H9 (cell line): ENCODE results near the gene AJAP1. TPM values are rescaled to one million over a fixed set of nuclear protein-coding genes. Genes with fewer than 3 reads are reported as not detected.

ENCODE experiments used
- DNase-seq: peaks from one replicate; pipeline ENCODE4 v3.0.0-alpha.2; 2017
- H2AFZ ChIP-seq: one replicate; pipeline ENCODE4 v1.6.1; 2013; ENCODE audit warnings: mild to moderate bottlenecking, low read length, control low read depth, moderate library complexity
- H2AK5ac ChIP-seq: 2 replicates; pipeline ENCODE4 v1.6.1; 2013; ENCODE audit warnings: low read length, control low read depth, mixed read lengths; ENCODE audit not compliant: insufficient read length
- H2BK120ac ChIP-seq: one replicate; pipeline ENCODE4 v1.6.1; 2013; ENCODE audit warnings: low read depth, mild to moderate bottlenecking, low read length, control low read depth, inconsistent platforms; ENCODE audit not compliant: poor library complexity, severe bottlenecking
- H2BK12ac ChIP-seq: 2 replicates; pipeline ENCODE4 v1.6.1; 2013; ENCODE audit warnings: low read length, control low read depth, mixed read lengths, low read depth; ENCODE audit not compliant: insufficient read length
- H2BK15ac ChIP-seq: 2 replicates; pipeline ENCODE4 v1.6.1; 2013; ENCODE audit warnings: low read depth, low read length, control low read depth
- H2BK20ac ChIP-seq: one replicate; pipeline ENCODE4 v1.6.1; 2013; ENCODE audit warnings: low read depth, mild to moderate bottlenecking, low read length, control low read depth, inconsistent platforms; ENCODE audit not compliant: poor library complexity, severe bottlenecking
- H2BK5ac ChIP-seq: 2 replicates; pipeline ENCODE4 v1.6.1; 2013; ENCODE audit warnings: low read length, control low read depth, mixed read lengths; ENCODE audit not compliant: insufficient read length
- H3K14ac ChIP-seq: 2 replicates; pipeline ENCODE4 v1.6.1; 2013; ENCODE audit warnings: low read length, control low read depth; ENCODE audit not compliant: insufficient read depth
- H3K18ac ChIP-seq: 2 replicates; pipeline ENCODE4 v1.6.1; 2013; ENCODE audit warnings: low read depth, mild to moderate bottlenecking, mixed read lengths, low read length, control low read depth; ENCODE audit not compliant: insufficient read length
- H3K23ac ChIP-seq: 2 replicates; pipeline ENCODE4 v1.6.1; 2013; ENCODE audit warnings: low read length, control low read depth, mixed read lengths, low read depth; ENCODE audit not compliant: insufficient read length
- H3K23me2 ChIP-seq: 2 replicates; pipeline ENCODE4 v1.6.1; 2013; ENCODE audit warnings: low read depth, mild to moderate bottlenecking, mixed read lengths, low read length, control low read depth; ENCODE audit not compliant: insufficient read length, poor library complexity, severe bottlenecking
- H3K27ac ChIP-seq: 2 replicates; pipeline ENCODE4 v1.5.1; 2013; ENCODE audit warnings: low read length, control low read depth, mixed read lengths, low read depth; ENCODE audit not compliant: insufficient read length
- H3K27me3 ChIP-seq: 2 replicates; pipeline ENCODE4 v1.6.1; 2013; ENCODE audit warnings: low read length, control low read depth, inconsistent platforms; ENCODE audit not compliant: insufficient read depth
- H3K4ac ChIP-seq: 2 replicates; pipeline ENCODE4 v1.6.1; 2013; ENCODE audit warnings: low read depth, mild to moderate bottlenecking, control low read depth, inconsistent platforms, low read length, moderate library complexity
- H3K4me1 ChIP-seq: 2 replicates; pipeline ENCODE4 v1.6.1; 2013; ENCODE audit warnings: low read length, control low read depth, inconsistent platforms; ENCODE audit not compliant: insufficient read depth
- H3K4me2 ChIP-seq: 2 replicates; pipeline ENCODE4 v1.6.1; 2013; ENCODE audit warnings: low read length, control low read depth, mixed read lengths; ENCODE audit not compliant: insufficient read length, insufficient read depth
- H3K56ac ChIP-seq: 2 replicates; pipeline ENCODE4 v1.6.1; 2013; ENCODE audit warnings: low read depth, mild to moderate bottlenecking, mixed read lengths, low read length, control low read depth; ENCODE audit not compliant: insufficient read length
- H3K79me1 ChIP-seq: 2 replicates; pipeline ENCODE4 v1.6.1; 2013; ENCODE audit warnings: low read depth, mild to moderate bottlenecking, moderate library complexity, low read length, control low read depth, inconsistent platforms; ENCODE audit not compliant: insufficient read depth, poor library complexity, severe bottlenecking
- H3K79me2 ChIP-seq: 2 replicates; pipeline ENCODE4 v1.6.1; 2013; ENCODE audit warnings: low read length, control low read depth, inconsistent platforms; ENCODE audit not compliant: insufficient read depth
- H3K9ac ChIP-seq: 2 replicates; pipeline ENCODE4 v1.6.1; 2013; ENCODE audit warnings: low read length, control low read depth, mixed read lengths; ENCODE audit not compliant: insufficient read length; ENCODE audit errors: extremely low read depth
- H3K9me3 ChIP-seq: one replicate; pipeline ENCODE4 v1.6.1; 2013; ENCODE audit warnings: low read depth, low read length, inconsistent platforms; ENCODE audit not compliant: control insufficient read depth
- H3T11ph ChIP-seq: one replicate; pipeline ENCODE4 v1.6.1; 2013; ENCODE audit warnings: mild to moderate bottlenecking, low read length, control low read depth, inconsistent platforms
- H4K20me1 ChIP-seq: one replicate; pipeline ENCODE4 v1.6.1; 2013; ENCODE audit not compliant: control insufficient read depth, insufficient read length, insufficient read depth
- H4K5ac ChIP-seq: 2 replicates; pipeline ENCODE4 v1.6.1; 2013; ENCODE audit warnings: low read depth, mild to moderate bottlenecking, mixed read lengths, low read length, control low read depth; ENCODE audit not compliant: insufficient read length
- H4K8ac ChIP-seq: replicated peaks from 2 replicates; pipeline ENCODE4 v1.6.1; 2013; ENCODE audit warnings: low read length, control low read depth, mixed read lengths, low read depth; ENCODE audit not compliant: insufficient read length
- H4K91ac ChIP-seq: 2 replicates; pipeline ENCODE4 v1.6.1; 2013; ENCODE audit warnings: low read depth, mild to moderate bottlenecking, moderate library complexity, mixed read lengths, low read length, control low read depth; ENCODE audit not compliant: insufficient read length
- H3K27ac Mint-ChIP-seq, 3 experiments: 2 replicates in 2 of 3; 3 replicates in 1 of 3; pipeline ENCODE4 v1.8.0; 2020 to 2021; ENCODE audit warnings: mixed read lengths in 3 of 3, mild to moderate bottlenecking in 1 of 3, moderate library complexity in 1 of 3
- H3K27me3 Mint-ChIP-seq: 2 replicates; pipeline ENCODE4 v1.8.0; 2021; ENCODE audit warnings: low read depth, mild to moderate bottlenecking, moderate library complexity, mixed read lengths
- H3K36me3 Mint-ChIP-seq, 3 experiments: 2 replicates in 2 of 3; 3 replicates in 1 of 3; pipeline ENCODE4 v1.8.0; 2020 to 2021; ENCODE audit warnings: low read depth in 3 of 3, mixed read lengths in 3 of 3; ENCODE audit not compliant: insufficient read depth in 1 of 3
- H3K4me1 Mint-ChIP-seq, 2 experiments: 2 replicates each; pipeline ENCODE4 v1.8.0; 2020; ENCODE audit warnings: mixed read lengths in 2 of 2
- H3K4me3 Mint-ChIP-seq, 2 experiments: 2 replicates in 1 of 2; 3 replicates in 1 of 2; pipeline ENCODE4 v1.8.0; 2020 to 2021; ENCODE audit warnings: mild to moderate bottlenecking in 2 of 2, mixed read lengths in 2 of 2, moderate library complexity in 1 of 2
- H3K9me3 Mint-ChIP-seq, 2 experiments: 2 replicates in 1 of 2; 3 replicates in 1 of 2; pipeline ENCODE4 v1.8.0; 2020; ENCODE audit warnings: mild to moderate bottlenecking in 2 of 2, mixed read lengths in 2 of 2, moderate library complexity in 1 of 2
- WGBS: extraction: QIAGEN DNeasy Blood & Tissue Kit; methylation state at CpG from one replicate; pipeline ENCODE4 v1.1.7; 2013; ENCODE audit warnings: missing lambda C conversion rate, low lambda C conversion rate, mixed read lengths; ENCODE audit not compliant: insufficient read length; ENCODE audit errors: extremely low coverage; 5-methylcytosine and 5-hydroxymethylcytosine counted together
- total RNA-seq: library from RNA; stranded (reverse); gene quantifications from 2 replicates; pipeline ENCODE4 v1.2.1, GENCODE V29; 2021
- TF ChIP-seq, protein P1 (sequence below): fragments of 200-600 bp; sonication (generic); conservative IDR thresholded peaks from 3 replicates; pipeline ENCODE4 v1.8.0; 2021; ENCODE audit warnings: antibody characterized with exemption, mild to moderate bottlenecking

AJAP1 gene
- total RNA-seq, 1 experiment from 2014 or later = 8.6 TPM

DNA sequence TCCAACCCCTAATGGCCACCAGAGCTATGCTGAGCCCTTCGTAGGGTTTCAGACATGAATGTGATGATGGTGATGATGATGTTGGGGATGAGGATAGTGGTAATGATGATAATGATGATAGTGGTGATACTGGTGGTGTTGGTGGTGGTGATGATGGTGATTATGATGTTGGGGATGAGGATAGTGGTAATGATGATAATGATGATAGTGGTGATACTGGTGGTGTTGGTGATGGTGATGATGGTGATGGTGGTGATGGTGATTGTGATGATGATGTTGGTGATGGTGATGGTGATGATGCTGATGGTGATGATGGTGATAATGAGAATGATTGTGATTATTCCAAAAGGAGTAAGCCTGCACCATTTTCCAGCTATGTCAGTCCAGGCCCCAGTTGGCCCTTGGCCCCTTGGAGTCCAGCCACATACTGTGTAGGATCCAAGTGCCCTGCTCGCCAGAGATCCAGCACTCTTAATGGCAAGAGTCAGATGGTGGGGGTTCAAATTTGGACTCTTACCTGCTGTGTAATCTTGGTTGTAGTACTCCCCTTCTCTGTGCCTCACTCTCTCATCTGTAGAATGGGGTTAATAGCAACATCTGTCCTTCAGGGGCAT, 28.3 kb downstream of the AJAP1 start:
- no peaks in the 10 kb centered on the region for H3K23me2 ChIP-seq
- H4K5ac ChIP-seq = no peak overlapping the region
- no peaks in the 10 kb centered on the region for H3K79me1 ChIP-seq
- no peak overlapping the region for H2BK20ac ChIP-seq
- H3K23ac ChIP-seq = no peak overlapping the region
- H2AFZ ChIP-seq = no peak overlapping the region
- no CpG with 5 or more reads among the region's 2 CpGs for WGBS
- H4K91ac ChIP-seq = no peak overlapping the region
- H3K27ac ChIP-seq = no peak overlapping the region
- no peak overlapping the region for H3K4me2 ChIP-seq
- H3K27ac Mint-ChIP-seq = no peak overlapping the region
- H3K9me3 ChIP-seq = peaks cover 14% of the 10 kb centered on the region
- TF ChIP-seq, protein P1, sequence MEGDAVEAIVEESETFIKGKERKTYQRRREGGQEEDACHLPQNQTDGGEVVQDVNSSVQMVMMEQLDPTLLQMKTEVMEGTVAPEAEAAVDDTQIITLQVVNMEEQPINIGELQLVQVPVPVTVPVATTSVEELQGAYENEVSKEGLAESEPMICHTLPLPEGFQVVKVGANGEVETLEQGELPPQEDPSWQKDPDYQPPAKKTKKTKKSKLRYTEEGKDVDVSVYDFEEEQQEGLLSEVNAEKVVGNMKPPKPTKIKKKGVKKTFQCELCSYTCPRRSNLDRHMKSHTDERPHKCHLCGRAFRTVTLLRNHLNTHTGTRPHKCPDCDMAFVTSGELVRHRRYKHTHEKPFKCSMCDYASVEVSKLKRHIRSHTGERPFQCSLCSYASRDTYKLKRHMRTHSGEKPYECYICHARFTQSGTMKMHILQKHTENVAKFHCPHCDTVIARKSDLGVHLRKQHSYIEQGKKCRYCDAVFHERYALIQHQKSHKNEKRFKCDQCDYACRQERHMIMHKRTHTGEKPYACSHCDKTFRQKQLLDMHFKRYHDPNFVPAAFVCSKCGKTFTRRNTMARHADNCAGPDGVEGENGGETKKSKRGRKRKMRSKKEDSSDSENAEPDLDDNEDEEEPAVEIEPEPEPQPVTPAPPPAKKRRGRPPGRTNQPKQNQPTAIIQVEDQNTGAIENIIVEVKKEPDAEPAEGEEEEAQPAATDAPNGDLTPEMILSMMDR = no peak
- H3K4me1 Mint-ChIP-seq = peaks cover 15 to 25% of the 10 kb centered on the region in 2 experiments
- H2BK5ac ChIP-seq = no peak overlapping the region
- no peak overlapping the region for H3K18ac ChIP-seq
- no peak overlapping the region for H3K14ac ChIP-seq
- H3K4me3 Mint-ChIP-seq = no peak overlapping the region
- H3K36me3 Mint-ChIP-seq = peaks cover 11 to 20% (median 14%) of the 10 kb centered on the region in 3 experiments
- no peak overlapping the region for H2AK5ac ChIP-seq
- no peak overlapping the region for H4K8ac ChIP-seq
- peaks cover 9% of the 10 kb centered on the region; the same call in 1 of the 2 replicates for H3K4me1 ChIP-seq
- H3K9me3 Mint-ChIP-seq = peaks cover 20 to 26% of the 10 kb centered on the region in 2 experiments
- no peak overlapping the region for H2BK15ac ChIP-seq
- no peak overlapping the region for H3K4ac ChIP-seq
- peaks cover 7% of the 10 kb centered on the region for H3K27me3 Mint-ChIP-seq
- no peak for DNase-seq
- no peaks in the 10 kb centered on the region for H3K27me3 ChIP-seq
- no peak overlapping the region for H3T11ph ChIP-seq
- H3K79me2 ChIP-seq = no peaks in the 10 kb centered on the region
- no peak overlapping the region for H2BK12ac ChIP-seq
- no peak overlapping the region for H2BK120ac ChIP-seq
- no peaks in the 10 kb centered on the region for H4K20me1 ChIP-seq
- H3K56ac ChIP-seq = no peak overlapping the region
- no peak overlapping the region for H3K9ac ChIP-seq
